Measurements from ENCODE around the gene MED13L. TPM values are rescaled to one million over a fixed set of nuclear protein-coding genes. Genes with fewer than 3 reads are reported as not detected.

The MED13L gene
- total and polyA plus RNA-seq, 12 donors = 9.4 to 76.5 (median 64.2) TPM

DNA sequence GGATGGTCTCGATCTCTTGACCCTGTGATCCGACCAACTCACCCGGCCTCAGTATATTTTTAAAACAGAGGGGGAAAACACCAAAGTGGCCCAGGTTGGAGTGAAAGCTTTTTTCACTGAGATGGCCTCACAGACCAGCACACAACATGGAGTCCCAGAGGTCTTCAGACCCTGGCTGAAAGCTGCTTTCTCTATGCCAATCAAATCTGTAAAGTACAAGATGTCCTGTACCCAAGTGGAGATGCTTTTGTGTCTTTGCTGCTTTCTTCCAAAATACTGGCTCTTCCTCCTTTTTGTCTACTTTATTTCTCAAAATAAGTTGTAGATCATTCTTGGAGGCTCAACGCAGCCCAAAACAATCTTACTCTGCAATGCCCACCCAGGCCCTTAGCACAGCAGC lies 214.8 kb downstream of the MED13L start:
- H3K27ac ChIP-seq = no peak overlapping the region
- H3K36me3 ChIP-seq = no peaks in the 10 kb centered on the region
- H3K4me3 ChIP-seq = no peak overlapping the region
- intact Hi-C loops (cut with DNase I) = loop anchor here in 1 of 10 donors (10.0 kb wide), 1 partner anchor 172 kb away; no protein-coding TSS in a partner anchor
- H3K27me3 ChIP-seq = no peaks in the 10 kb centered on the region
- H3K4me1 ChIP-seq = peaks cover 0 to 61% (median 32%) of the 10 kb centered on the region in 9 donors
- ATAC-seq = no peak
- H3K9me3 ChIP-seq = no peaks in the 10 kb centered on the region
- DNase-seq = no peak
- TF ChIP-seq, protein P1, sequence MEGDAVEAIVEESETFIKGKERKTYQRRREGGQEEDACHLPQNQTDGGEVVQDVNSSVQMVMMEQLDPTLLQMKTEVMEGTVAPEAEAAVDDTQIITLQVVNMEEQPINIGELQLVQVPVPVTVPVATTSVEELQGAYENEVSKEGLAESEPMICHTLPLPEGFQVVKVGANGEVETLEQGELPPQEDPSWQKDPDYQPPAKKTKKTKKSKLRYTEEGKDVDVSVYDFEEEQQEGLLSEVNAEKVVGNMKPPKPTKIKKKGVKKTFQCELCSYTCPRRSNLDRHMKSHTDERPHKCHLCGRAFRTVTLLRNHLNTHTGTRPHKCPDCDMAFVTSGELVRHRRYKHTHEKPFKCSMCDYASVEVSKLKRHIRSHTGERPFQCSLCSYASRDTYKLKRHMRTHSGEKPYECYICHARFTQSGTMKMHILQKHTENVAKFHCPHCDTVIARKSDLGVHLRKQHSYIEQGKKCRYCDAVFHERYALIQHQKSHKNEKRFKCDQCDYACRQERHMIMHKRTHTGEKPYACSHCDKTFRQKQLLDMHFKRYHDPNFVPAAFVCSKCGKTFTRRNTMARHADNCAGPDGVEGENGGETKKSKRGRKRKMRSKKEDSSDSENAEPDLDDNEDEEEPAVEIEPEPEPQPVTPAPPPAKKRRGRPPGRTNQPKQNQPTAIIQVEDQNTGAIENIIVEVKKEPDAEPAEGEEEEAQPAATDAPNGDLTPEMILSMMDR (IDR thresholded peaks at IDR 0.05) = no peak
- WGBS, 2 donors = 96 to 97% methylated on average over 4 of the region's 4 CpGs

DNA sequence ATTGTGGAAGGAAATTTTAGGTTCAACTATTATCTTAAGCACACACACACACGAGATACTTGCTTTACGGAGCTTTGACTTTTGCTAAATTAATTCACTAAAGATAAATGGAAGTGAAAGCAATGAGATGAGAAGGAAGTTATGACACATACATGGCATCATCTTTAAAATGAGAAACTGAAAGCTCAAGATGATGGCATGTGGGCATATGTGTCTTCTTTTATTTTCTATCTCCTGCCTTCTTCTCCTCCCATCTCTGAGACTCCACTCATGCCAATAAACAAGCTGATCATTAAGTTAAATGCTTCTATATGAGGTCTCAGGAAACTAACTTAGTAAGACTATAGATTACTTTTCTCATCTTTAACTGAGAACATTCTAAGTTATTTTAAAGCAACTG lies 216.7 kb downstream of the MED13L start:
- H3K4me1 ChIP-seq = peaks cover 0 to 53% (median 23%) of the 10 kb centered on the region in 9 donors
- TF ChIP-seq, protein P1 (IDR thresholded peaks at IDR 0.05) = no peak
- H3K36me3 ChIP-seq = no peaks in the 10 kb centered on the region
- no peak for ATAC-seq
- H3K4me3 ChIP-seq = no peak overlapping the region
- intact Hi-C loops (cut with DNase I) = loop anchor here in 1 of 10 donors (10.0 kb wide), 1 partner anchor 174 kb away; no protein-coding TSS in a partner anchor
- 67 to 76% methylated on average over 2 of the region's 2 CpGs for WGBS, 2 donors
- DNase-seq = no peak
- no peaks in the 10 kb centered on the region for H3K9me3 ChIP-seq
- peak overlapping the region in 1 of 10 donors; percentile 41 for H3K27ac ChIP-seq
- H3K27me3 ChIP-seq = no peaks in the 10 kb centered on the region

GRCh38 chr12:116059904-116060303 lies 217.6 kb downstream of the MED13L start:
- intact Hi-C loops (cut with DNase I) = loop anchor here in 1 of 10 donors (10.0 kb wide), 1 partner anchor 175 kb away; no protein-coding TSS in a partner anchor
- ATAC-seq (no peak), DNase-seq (no peak)
- no peaks in the 10 kb centered on the region for H3K36me3 ChIP-seq
- WGBS, 2 donors = 93 to 95% methylated on average over 4 of the region's 4 CpGs
- H3K4me3 ChIP-seq = no peak overlapping the region
- no peaks in the 10 kb centered on the region for H3K27me3 ChIP-seq
- H3K4me1 ChIP-seq = peaks cover 0 to 44% (median 16%) of the 10 kb centered on the region in 9 donors
- H3K9me3 ChIP-seq = no peaks in the 10 kb centered on the region
- H3K27ac ChIP-seq = peak overlapping the region in 1 of 10 donors; percentile 1
- TF ChIP-seq, protein P1 (IDR thresholded peaks at IDR 0.05) = no peak

DNA sequence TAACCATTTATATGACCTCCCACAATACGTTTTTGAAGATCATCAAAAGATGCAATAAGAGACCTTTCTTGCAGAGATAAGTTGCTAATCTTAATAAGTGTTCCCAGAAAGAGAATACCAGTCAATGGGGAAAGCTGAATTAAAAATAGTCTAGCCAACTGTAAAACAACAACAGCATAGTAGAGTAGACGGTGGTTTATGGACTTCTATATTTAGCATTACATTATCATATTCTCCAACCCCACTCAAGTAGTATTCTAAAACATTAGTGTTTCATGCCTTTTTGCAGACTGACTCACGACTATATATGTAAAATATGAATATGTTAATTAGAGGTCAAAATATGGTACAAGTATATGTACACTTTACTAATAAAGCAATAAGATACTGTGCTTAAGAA lies 218.9 kb downstream of the MED13L start:
- H3K4me1 ChIP-seq = peaks cover 2 to 49% (median 28%) of the 10 kb centered on the region in 9 donors
- no peaks in the 10 kb centered on the region for H3K27me3 ChIP-seq
- H3K4me3 ChIP-seq = no peak overlapping the region
- 29 to 41% methylated on average over 3 of the region's 3 CpGs for WGBS, 2 donors
- ATAC-seq (peak in 2 of 8 donors; percentile 53 to 66), DNase-seq (no peak)
- TF ChIP-seq, protein P1 (IDR thresholded peaks at IDR 0.05) = no peak
- no peak overlapping the region for H3K27ac ChIP-seq
- intact Hi-C loops (cut with DNase I) = no loop called here
- H3K36me3 ChIP-seq = no peaks in the 10 kb centered on the region
- H3K9me3 ChIP-seq = no peaks in the 10 kb centered on the region

Data from heart right ventricle (tissue), 16 donors.